HEK293 (cell line): ENCODE measurements around the gene PRR15L.

Source experiments
- HOXD13 ChIP-seq: sonication (generic); formaldehyde crosslinking; IDR thresholded peaks from 2 replicates; pipeline ENCODE4 v1.8.0; 2022; ENCODE audit warnings: missing genetic modification reagents, borderline replicate concordance
- ZFP3 ChIP-seq: fragments of 450-650 bp; formaldehyde crosslinking; IDR thresholded peaks from 2 replicates; pipeline ENCODE4 v1.5.1; 2016; ENCODE audit warnings: low read depth, missing biosample characterization, missing genetic modification characterization
- ZNF23 ChIP-seq: fragments of 450-650 bp; formaldehyde crosslinking; IDR thresholded peaks from 2 replicates; pipeline ENCODE4 v1.5.1; 2016; ENCODE audit warnings: missing biosample characterization, missing genetic modification characterization, borderline replicate concordance
- TF ChIP-seq, protein P1 (sequence below): fragments of 450-650 bp; formaldehyde crosslinking; IDR thresholded peaks from 2 replicates; pipeline ENCODE4 v1.5.1; 2016; ENCODE audit warnings: missing biosample characterization, missing genetic modification characterization

DNA sequence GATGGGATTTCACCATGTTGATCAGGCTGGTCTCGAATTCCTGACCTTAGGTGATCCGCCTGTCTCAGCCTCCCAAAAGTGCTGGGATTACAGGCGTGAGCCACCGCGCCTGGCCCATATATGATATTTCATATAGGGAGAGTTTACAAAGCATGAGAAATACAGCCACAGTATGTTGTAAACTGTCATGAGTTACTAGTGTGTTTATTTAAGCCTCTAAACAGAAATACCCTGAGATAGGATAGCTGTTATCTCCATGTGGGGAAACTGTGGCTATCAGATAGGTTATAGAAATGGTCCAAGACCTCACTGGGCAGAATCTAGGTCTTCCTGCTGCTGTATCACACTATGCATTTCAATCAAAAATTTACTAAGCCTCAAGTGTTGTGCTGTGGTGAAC, 11.2 kb upstream of the PRR15L start:
- TF ChIP-seq HOXD13 (CRISPR knock-in tag) = no peak
- TF ChIP-seq, protein P1, sequence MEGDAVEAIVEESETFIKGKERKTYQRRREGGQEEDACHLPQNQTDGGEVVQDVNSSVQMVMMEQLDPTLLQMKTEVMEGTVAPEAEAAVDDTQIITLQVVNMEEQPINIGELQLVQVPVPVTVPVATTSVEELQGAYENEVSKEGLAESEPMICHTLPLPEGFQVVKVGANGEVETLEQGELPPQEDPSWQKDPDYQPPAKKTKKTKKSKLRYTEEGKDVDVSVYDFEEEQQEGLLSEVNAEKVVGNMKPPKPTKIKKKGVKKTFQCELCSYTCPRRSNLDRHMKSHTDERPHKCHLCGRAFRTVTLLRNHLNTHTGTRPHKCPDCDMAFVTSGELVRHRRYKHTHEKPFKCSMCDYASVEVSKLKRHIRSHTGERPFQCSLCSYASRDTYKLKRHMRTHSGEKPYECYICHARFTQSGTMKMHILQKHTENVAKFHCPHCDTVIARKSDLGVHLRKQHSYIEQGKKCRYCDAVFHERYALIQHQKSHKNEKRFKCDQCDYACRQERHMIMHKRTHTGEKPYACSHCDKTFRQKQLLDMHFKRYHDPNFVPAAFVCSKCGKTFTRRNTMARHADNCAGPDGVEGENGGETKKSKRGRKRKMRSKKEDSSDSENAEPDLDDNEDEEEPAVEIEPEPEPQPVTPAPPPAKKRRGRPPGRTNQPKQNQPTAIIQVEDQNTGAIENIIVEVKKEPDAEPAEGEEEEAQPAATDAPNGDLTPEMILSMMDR (tag by site-specific recombination) = no peak
- no peak for TF ChIP-seq ZNF23
- no peak for TF ChIP-seq ZFP3 (tag by site-specific recombination)
